Activated T-cell treated with anti-CD3 and anti-CD28 coated beads, Interleukin-2, amount 50 U/mL, for 72 hours (primary cell): ENCODE measurements around the gene GSG1. TPM values are rescaled to one million over a fixed set of nuclear protein-coding genes. Genes with fewer than 3 reads are reported as not detected.

Experiments
- ATAC-seq, 2 donors: fragments of 150-1000 bp; cut with Tn5 transposase; replicated peaks in 1 of 2; 2 replicates each; pipeline ENCODE4 v1.10.0; 2021; ENCODE audit warnings: moderate library complexity in 2 of 2, mild to moderate bottlenecking in 1 of 2
- DNase-seq, 2 donors: peaks; one replicate each; pipeline ENCODE4 v3.0.0; 2021 to 2022; ENCODE audit warnings: mixed read lengths in 1 of 2
- H3K27ac Mint-ChIP-seq: one replicate; pipeline ENCODE4 v1.8.0; 2022; ENCODE audit warnings: mild to moderate bottlenecking, moderate library complexity, mixed read lengths
- H3K27me3 Mint-ChIP-seq: one replicate; pipeline ENCODE4 v1.8.0; 2022; ENCODE audit warnings: low read depth, mixed read lengths
- H3K36me3 Mint-ChIP-seq, 2 donors: one replicate each; pipeline ENCODE4 v1.8.0; 2022; ENCODE audit warnings: mixed read lengths in 2 of 2, mild to moderate bottlenecking in 1 of 2; ENCODE audit not compliant: insufficient read depth in 2 of 2
- H3K4me1 Mint-ChIP-seq: one replicate; pipeline ENCODE4 v1.8.0; 2022; ENCODE audit warnings: low read depth, mixed read lengths
- H3K4me3 Mint-ChIP-seq, 2 donors: one replicate each; pipeline ENCODE4 v1.8.0; 2022; ENCODE audit warnings: mild to moderate bottlenecking in 2 of 2, mixed read lengths in 2 of 2, moderate library complexity in 2 of 2
- H3K9me3 Mint-ChIP-seq, 2 donors: one replicate each; pipeline ENCODE4 v1.8.0; 2022; ENCODE audit warnings: mixed read lengths in 2 of 2
- total RNA-seq, 2 donors: library from RNA; stranded (reverse); gene quantifications; one replicate each; pipeline ENCODE4 v1.2.3, GENCODE V29; 2022

Gene GSG1
- total RNA-seq, 2 donors from 2014 or later: not detected

GRCh38 chr12:13133886-13134285, 30.4 kb upstream of the GSG1 start:
- Mint-ChIP-seq H3K27me3 (peaks cover 10% of the 10 kb centered on the region), H3K27ac (no peak overlapping the region)
- no peak for ATAC-seq

GRCh38 chr12:13130981-13131380, 27.5 kb upstream of the GSG1 start:
- H3K27me3 Mint-ChIP-seq: peaks cover 10% of the 10 kb centered on the region
- no peak for ATAC-seq
- no peak overlapping the region for H3K4me3 Mint-ChIP-seq
- no peaks in the 10 kb centered on the region for H3K36me3 Mint-ChIP-seq
- no peak for DNase-seq
- no peaks in the 10 kb centered on the region for H3K9me3 Mint-ChIP-seq
- H3K4me1 Mint-ChIP-seq: no peaks in the 10 kb centered on the region
- no peak overlapping the region for H3K27ac Mint-ChIP-seq

More at GRCh38 chr12:13133886-13134285, 30.4 kb upstream of the GSG1 start:
- no peak for DNase-seq
- H3K36me3 Mint-ChIP-seq: no peaks in the 10 kb centered on the region
- no peak overlapping the region for H3K4me3 Mint-ChIP-seq
- H3K9me3 Mint-ChIP-seq: no peaks in the 10 kb centered on the region
- no peaks in the 10 kb centered on the region for H3K4me1 Mint-ChIP-seq

- Mint-ChIP-seq H3K27me3 (peaks cover 10% of the 10 kb centered on the region), H3K27ac (no peak overlapping the region), H3K4me1 (no peaks in the 10 kb centered on the region), H3K36me3 (no peaks in the 10 kb centered on the region), H3K4me3 (no peak overlapping the region), H3K9me3 (no peaks in the 10 kb centered on the region)
- ATAC-seq: no peak
- DNase-seq: no peak
Measured at GRCh38 chr12:13128291-13128965, 25.0 kb upstream of the GSG1 start.

GRCh38 chr12:13127444-13127843, 24.0 kb upstream of the GSG1 start:
- no peaks in the 10 kb centered on the region for H3K9me3 Mint-ChIP-seq
- no peaks in the 10 kb centered on the region for H3K36me3 Mint-ChIP-seq
- peaks cover 10% of the 10 kb centered on the region for H3K27me3 Mint-ChIP-seq
- H3K4me1 Mint-ChIP-seq: no peaks in the 10 kb centered on the region
- no peak overlapping the region for H3K27ac Mint-ChIP-seq
- no peak for DNase-seq
- ATAC-seq: no peak
- H3K4me3 Mint-ChIP-seq: no peak overlapping the region

- no peaks in the 10 kb centered on the region for H3K9me3 Mint-ChIP-seq
- peaks cover 10% of the 10 kb centered on the region for H3K27me3 Mint-ChIP-seq
- H3K4me1 Mint-ChIP-seq: no peaks in the 10 kb centered on the region
- DNase-seq (no peak), ATAC-seq (no peak)
- H3K36me3 Mint-ChIP-seq: no peaks in the 10 kb centered on the region
- H3K4me3 Mint-ChIP-seq: no peak overlapping the region
- no peak overlapping the region for H3K27ac Mint-ChIP-seq
Measured at GRCh38 chr12:13126494-13126893, 23.0 kb upstream of the GSG1 start.

- Mint-ChIP-seq H3K9me3 (no peaks in the 10 kb centered on the region), H3K27me3 (peaks cover 8% of the 10 kb centered on the region), H3K4me1 (no peaks in the 10 kb centered on the region), H3K36me3 (no peaks in the 10 kb centered on the region), H3K4me3 (no peak overlapping the region), H3K27ac (no peak overlapping the region)
- ATAC-seq (no peak), DNase-seq (no peak)
Measured at GRCh38 chr12:13125996-13126395, 22.5 kb upstream of the GSG1 start.

GRCh38 chr12:13124656-13125505, 21.4 kb upstream of the GSG1 start:
- Mint-ChIP-seq H3K27ac (no peak overlapping the region), H3K4me3 (no peak overlapping the region), H3K36me3 (no peaks in the 10 kb centered on the region), H3K27me3 (no peaks in the 10 kb centered on the region), H3K4me1 (no peaks in the 10 kb centered on the region), H3K9me3 (no peaks in the 10 kb centered on the region)
- ATAC-seq: no peak
- no peak for DNase-seq

- Mint-ChIP-seq H3K27ac (no peak overlapping the region), H3K9me3 (no peaks in the 10 kb centered on the region), H3K4me3 (no peak overlapping the region), H3K36me3 (no peaks in the 10 kb centered on the region), H3K4me1 (no peaks in the 10 kb centered on the region), H3K27me3 (no peaks in the 10 kb centered on the region)
- no peak for DNase-seq
- no peak for ATAC-seq
Measured at GRCh38 chr12:13121568-13121967, 18.1 kb upstream of the GSG1 start.

GRCh38 chr12:13120413-13120812, 16.9 kb upstream of the GSG1 start:
- Mint-ChIP-seq H3K27me3 (no peaks in the 10 kb centered on the region), H3K4me1 (no peaks in the 10 kb centered on the region), H3K9me3 (no peaks in the 10 kb centered on the region), H3K36me3 (no peaks in the 10 kb centered on the region), H3K4me3 (no peak overlapping the region), H3K27ac (no peak overlapping the region)
- DNase-seq: no peak
- no peak for ATAC-seq

GRCh38 chr12:13119826-13120225, 16.4 kb upstream of the GSG1 start:
- Mint-ChIP-seq H3K27me3 (no peaks in the 10 kb centered on the region), H3K4me3 (no peak overlapping the region), H3K4me1 (no peaks in the 10 kb centered on the region), H3K36me3 (no peaks in the 10 kb centered on the region), H3K27ac (no peak overlapping the region), H3K9me3 (no peaks in the 10 kb centered on the region)
- ATAC-seq: no peak
- no peak for DNase-seq

- no peak for ATAC-seq
- no peak overlapping the region for H3K4me3 Mint-ChIP-seq
- no peaks in the 10 kb centered on the region for H3K36me3 Mint-ChIP-seq
- H3K9me3 Mint-ChIP-seq: no peaks in the 10 kb centered on the region
- DNase-seq: no peak
- H3K27me3 Mint-ChIP-seq: peaks cover 6% of the 10 kb centered on the region
- H3K27ac Mint-ChIP-seq: no peak overlapping the region
- H3K4me1 Mint-ChIP-seq: no peaks in the 10 kb centered on the region
Measured at GRCh38 chr12:13117029-13117428, 13.6 kb upstream of the GSG1 start.

GRCh38 chr12:13116259-13116658, 12.8 kb upstream of the GSG1 start:
- Mint-ChIP-seq H3K4me1 (no peaks in the 10 kb centered on the region), H3K27ac (no peak overlapping the region), H3K27me3 (peaks cover 6% of the 10 kb centered on the region), H3K4me3 (no peak overlapping the region), H3K36me3 (no peaks in the 10 kb centered on the region), H3K9me3 (no peaks in the 10 kb centered on the region)
- DNase-seq (no peak), ATAC-seq (no peak)

- ATAC-seq (no peak), DNase-seq (no peak)
- H3K4me3 Mint-ChIP-seq: no peak overlapping the region
- H3K27ac Mint-ChIP-seq: no peak overlapping the region
- H3K27me3 Mint-ChIP-seq: peaks cover 13% of the 10 kb centered on the region
- H3K9me3 Mint-ChIP-seq: no peaks in the 10 kb centered on the region
- H3K4me1 Mint-ChIP-seq: no peaks in the 10 kb centered on the region
- H3K36me3 Mint-ChIP-seq: no peaks in the 10 kb centered on the region
Measured at GRCh38 chr12:13114251-13115052, 11.0 kb upstream of the GSG1 start.
